ENCODE measurements around the gene SLCO3A1.

Gene SLCO3A1

DNA sequence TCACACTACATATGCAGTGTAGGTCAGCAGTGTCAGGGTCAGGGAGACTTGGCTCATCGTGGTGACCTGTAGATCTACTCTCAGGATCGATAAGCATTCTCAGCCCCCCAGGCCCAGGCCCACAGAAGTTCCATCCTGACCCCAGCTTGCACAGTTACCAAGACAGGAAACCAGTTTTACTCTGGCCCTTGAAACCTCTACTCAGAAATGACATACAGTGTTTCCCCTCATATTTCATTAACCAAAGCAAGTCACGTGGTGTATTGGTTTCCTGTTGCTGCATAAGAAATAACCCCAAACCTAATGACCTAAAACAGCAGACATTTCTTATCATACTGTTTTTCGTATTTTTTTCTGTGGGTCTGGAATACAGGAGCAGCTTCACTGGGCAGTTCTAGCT, 242.2 kb downstream of the SLCO3A1 start:
- Mint-ChIP-seq H3K27me3 (no peaks in the 10 kb centered on the region), H3K27ac (ENCODE audit: low read depth) (peak overlapping the region; percentile 95), H3K36me3 (ENCODE audit: insufficient read depth) (peaks cover 13% of the 10 kb centered on the region), H3K9me3 (no peaks in the 10 kb centered on the region), H3K4me3 (peak overlapping the region; percentile 59), H3K4me1 (peaks cover 57% of the 10 kb centered on the region)
- ATAC-seq (replicated peaks; ENCODE audit: extremely low read depth, poor library complexity, severe bottlenecking) (peak; percentile 84), DNase-seq (ENCODE audit: low spot score in 2 of 2) (peak in 1 of 2 donors; percentile 21)

GRCh38 chr15:92097474-92098178, 244.1 kb downstream of the SLCO3A1 start:
- H3K4me1 Mint-ChIP-seq = peaks cover 65% of the 10 kb centered on the region

GRCh38 chr15:92098869-92099268, 245.4 kb downstream of the SLCO3A1 start:
- H3K36me3 Mint-ChIP-seq (ENCODE audit: insufficient read depth) = peaks cover 13% of the 10 kb centered on the region
- H3K27ac Mint-ChIP-seq (ENCODE audit: low read depth) = no peak overlapping the region
- no peak overlapping the region for H3K4me3 Mint-ChIP-seq
- H3K4me1 Mint-ChIP-seq = peaks cover 61% of the 10 kb centered on the region
- H3K9me3 Mint-ChIP-seq = no peaks in the 10 kb centered on the region
- ATAC-seq (replicated peaks; ENCODE audit: extremely low read depth, poor library complexity, severe bottlenecking) (no peak), DNase-seq (ENCODE audit: low spot score in 2 of 2) (no peak)
- no peaks in the 10 kb centered on the region for H3K27me3 Mint-ChIP-seq

More at GRCh38 chr15:92097474-92098178, 244.1 kb downstream of the SLCO3A1 start:
- Mint-ChIP-seq H3K9me3 (no peaks in the 10 kb centered on the region), H3K27me3 (no peaks in the 10 kb centered on the region), H3K27ac (ENCODE audit: low read depth) (peak overlapping the region; percentile 76), H3K36me3 (ENCODE audit: insufficient read depth) (peaks cover 13% of the 10 kb centered on the region), H3K4me3 (peak overlapping the region; percentile 15)
- ATAC-seq (replicated peaks; ENCODE audit: extremely low read depth, poor library complexity, severe bottlenecking) (peak; percentile 35), DNase-seq (ENCODE audit: low spot score in 2 of 2) (peak in 1 of 2 donors; percentile 34)

DNA sequence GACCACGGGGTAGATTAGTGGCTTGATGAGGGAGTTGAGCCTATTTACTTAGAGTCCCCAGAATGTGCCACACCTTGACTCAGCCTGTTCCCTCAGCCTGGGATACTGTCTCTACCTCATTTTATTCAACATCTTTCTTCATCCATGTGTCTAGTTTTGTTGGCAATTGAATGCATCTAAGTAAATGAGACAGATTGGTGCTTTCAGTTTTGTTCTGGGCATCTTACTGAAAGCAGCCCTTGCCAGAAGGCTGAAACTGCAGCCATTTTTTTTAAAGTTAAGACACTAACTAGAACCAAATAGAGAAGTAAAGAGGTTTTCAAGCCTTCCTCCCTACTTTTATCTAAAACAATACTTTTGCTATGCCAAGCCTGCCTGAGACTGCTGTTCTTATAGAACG, 246.8 kb downstream of the SLCO3A1 start:
- Mint-ChIP-seq H3K4me1 (peaks cover 53% of the 10 kb centered on the region), H3K9me3 (no peaks in the 10 kb centered on the region), H3K27ac (ENCODE audit: low read depth) (peak overlapping the region; percentile 38), H3K36me3 (ENCODE audit: insufficient read depth) (peaks cover 12% of the 10 kb centered on the region), H3K27me3 (no peaks in the 10 kb centered on the region), H3K4me3 (no peak overlapping the region)
- ATAC-seq (replicated peaks; ENCODE audit: extremely low read depth, poor library complexity, severe bottlenecking) = no peak
- no peak for DNase-seq (ENCODE audit: low spot score in 2 of 2)

DNA sequence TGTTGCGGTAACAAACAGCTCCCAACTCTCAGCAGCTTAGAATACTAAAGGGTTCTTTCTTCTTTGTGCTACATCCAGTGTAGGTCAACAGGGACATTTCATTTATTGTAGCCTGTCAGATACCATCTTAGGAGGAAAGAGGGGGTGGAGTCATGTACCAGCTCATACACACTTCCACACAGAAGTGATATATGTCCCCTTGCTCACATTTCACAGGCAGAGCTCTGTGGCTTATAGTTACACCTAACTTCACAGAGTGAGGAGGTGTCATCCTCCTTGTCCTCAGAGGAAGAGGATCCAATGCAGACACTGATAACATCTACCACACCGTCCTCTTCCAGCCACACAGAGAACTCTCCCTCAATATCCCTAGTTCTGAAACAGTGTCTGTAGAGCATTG, 247.2 kb downstream of the SLCO3A1 start:
- Mint-ChIP-seq H3K27me3 (no peaks in the 10 kb centered on the region), H3K9me3 (no peaks in the 10 kb centered on the region), H3K4me1 (peaks cover 48% of the 10 kb centered on the region), H3K36me3 (ENCODE audit: insufficient read depth) (peaks cover 11% of the 10 kb centered on the region), H3K4me3 (no peak overlapping the region), H3K27ac (ENCODE audit: low read depth) (peak overlapping the region; percentile 75)
- no peak for ATAC-seq (replicated peaks; ENCODE audit: extremely low read depth, poor library complexity, severe bottlenecking)
- DNase-seq (ENCODE audit: low spot score in 2 of 2) = no peak

GRCh38 chr15:92101708-92102394, 248.3 kb downstream of the SLCO3A1 start:
- Mint-ChIP-seq H3K4me1 (peaks cover 37% of the 10 kb centered on the region), H3K27ac (ENCODE audit: low read depth) (peak overlapping the region; percentile 75), H3K4me3 (peak overlapping the region; percentile 56), H3K27me3 (no peaks in the 10 kb centered on the region), H3K36me3 (ENCODE audit: insufficient read depth) (peaks cover 13% of the 10 kb centered on the region), H3K9me3 (no peaks in the 10 kb centered on the region)
- DNase-seq (ENCODE audit: low spot score in 2 of 2) = no peak
- ATAC-seq (replicated peaks; ENCODE audit: extremely low read depth, poor library complexity, severe bottlenecking) = peak; percentile 54

- Mint-ChIP-seq H3K4me3 (no peak overlapping the region), H3K4me1 (peaks cover 32% of the 10 kb centered on the region), H3K36me3 (ENCODE audit: insufficient read depth) (peaks cover 13% of the 10 kb centered on the region), H3K27ac (ENCODE audit: low read depth) (peak overlapping the region; percentile 75), H3K9me3 (no peaks in the 10 kb centered on the region), H3K27me3 (no peaks in the 10 kb centered on the region)
- ATAC-seq (replicated peaks; ENCODE audit: extremely low read depth, poor library complexity, severe bottlenecking) (no peak), DNase-seq (ENCODE audit: low spot score in 2 of 2) (no peak)
Measured at GRCh38 chr15:92102395-92102755, 248.9 kb downstream of the SLCO3A1 start.

GRCh38 chr15:92104072-92104471, 250.6 kb downstream of the SLCO3A1 start:
- H3K36me3 Mint-ChIP-seq (ENCODE audit: insufficient read depth) = peaks cover 13% of the 10 kb centered on the region
- peaks cover 36% of the 10 kb centered on the region for H3K4me1 Mint-ChIP-seq
- no peak for DNase-seq (ENCODE audit: low spot score in 2 of 2)
- no peaks in the 10 kb centered on the region for H3K27me3 Mint-ChIP-seq
- H3K9me3 Mint-ChIP-seq = no peaks in the 10 kb centered on the region
- ATAC-seq (replicated peaks; ENCODE audit: extremely low read depth, poor library complexity, severe bottlenecking) = no peak
- H3K4me3 Mint-ChIP-seq = no peak overlapping the region
- no peak overlapping the region for H3K27ac Mint-ChIP-seq (ENCODE audit: low read depth)

- ATAC-seq (replicated peaks; ENCODE audit: extremely low read depth, poor library complexity, severe bottlenecking) (no peak), DNase-seq (ENCODE audit: low spot score in 2 of 2) (no peak)
- Mint-ChIP-seq H3K4me1 (peaks cover 37% of the 10 kb centered on the region), H3K9me3 (no peaks in the 10 kb centered on the region), H3K27me3 (no peaks in the 10 kb centered on the region), H3K27ac (ENCODE audit: low read depth) (no peak overlapping the region), H3K4me3 (no peak overlapping the region), H3K36me3 (ENCODE audit: insufficient read depth) (peaks cover 13% of the 10 kb centered on the region)
Measured at GRCh38 chr15:92105611-92106010, 252.1 kb downstream of the SLCO3A1 start.

GRCh38 chr15:92107510-92107909, 254.0 kb downstream of the SLCO3A1 start:
- H3K27ac Mint-ChIP-seq (ENCODE audit: low read depth) = no peak overlapping the region
- DNase-seq (ENCODE audit: low spot score in 2 of 2) (no peak), ATAC-seq (replicated peaks; ENCODE audit: extremely low read depth, poor library complexity, severe bottlenecking) (no peak)
- H3K27me3 Mint-ChIP-seq = no peaks in the 10 kb centered on the region
- H3K4me1 Mint-ChIP-seq = peaks cover 23% of the 10 kb centered on the region
- no peak overlapping the region for H3K4me3 Mint-ChIP-seq
- H3K36me3 Mint-ChIP-seq (ENCODE audit: insufficient read depth) = peaks cover 12% of the 10 kb centered on the region
- no peaks in the 10 kb centered on the region for H3K9me3 Mint-ChIP-seq

GRCh38 chr15:92109191-92109873, 255.8 kb downstream of the SLCO3A1 start:
- Mint-ChIP-seq H3K4me3 (no peak overlapping the region), H3K27me3 (no peaks in the 10 kb centered on the region), H3K9me3 (no peaks in the 10 kb centered on the region), H3K4me1 (peaks cover 23% of the 10 kb centered on the region), H3K36me3 (ENCODE audit: insufficient read depth) (peaks cover 19% of the 10 kb centered on the region), H3K27ac (ENCODE audit: low read depth) (no peak overlapping the region)
- ATAC-seq (replicated peaks; ENCODE audit: extremely low read depth, poor library complexity, severe bottlenecking) (no peak), DNase-seq (ENCODE audit: low spot score in 2 of 2) (no peak)

- Mint-ChIP-seq H3K4me1 (peaks cover 23% of the 10 kb centered on the region), H3K9me3 (no peaks in the 10 kb centered on the region), H3K27ac (ENCODE audit: low read depth) (no peak overlapping the region), H3K27me3 (no peaks in the 10 kb centered on the region), H3K4me3 (no peak overlapping the region), H3K36me3 (ENCODE audit: insufficient read depth) (peaks cover 15% of the 10 kb centered on the region)
- DNase-seq (ENCODE audit: low spot score in 2 of 2) (no peak), ATAC-seq (replicated peaks; ENCODE audit: extremely low read depth, poor library complexity, severe bottlenecking) (no peak)
Measured at GRCh38 chr15:92111291-92111690, 257.8 kb downstream of the SLCO3A1 start.

DNA sequence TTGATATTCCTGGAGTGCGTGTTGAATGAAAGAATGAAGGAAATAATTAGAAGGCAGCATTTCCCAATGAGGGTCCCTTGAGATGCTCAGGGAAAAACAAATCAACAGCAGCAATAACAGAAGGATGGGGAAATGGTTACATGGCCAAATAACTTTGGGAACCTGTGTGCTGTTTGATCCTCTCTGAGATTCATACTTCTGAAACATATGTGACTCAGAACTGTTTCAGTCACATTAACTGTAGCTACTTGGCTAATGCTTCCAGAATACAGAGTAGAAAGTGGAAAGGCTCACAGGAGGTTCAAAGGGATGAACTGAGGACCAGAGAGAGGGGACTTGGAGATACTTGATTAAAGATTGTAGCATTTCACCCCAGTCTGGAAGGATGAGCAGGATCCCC, 258.2 kb downstream of the SLCO3A1 start:
- no peak for ATAC-seq (replicated peaks; ENCODE audit: extremely low read depth, poor library complexity, severe bottlenecking)
- Mint-ChIP-seq H3K4me1 (peaks cover 23% of the 10 kb centered on the region), H3K9me3 (no peaks in the 10 kb centered on the region), H3K36me3 (ENCODE audit: insufficient read depth) (peaks cover 15% of the 10 kb centered on the region), H3K4me3 (no peak overlapping the region), H3K27me3 (no peaks in the 10 kb centered on the region), H3K27ac (ENCODE audit: low read depth) (no peak overlapping the region)
- DNase-seq (ENCODE audit: low spot score in 2 of 2) = no peak
